H1 (cell line): ENCODE results near the gene TDO2. TPM values are rescaled to one million over a fixed set of nuclear protein-coding genes. Genes with fewer than 3 reads are reported as not detected.

Experiments
- CTCF ChIA-PET: fragments of 300-600 bp; sonication (Branson Sonifier 250); formaldehyde crosslinking; loops from one replicate; lab custom pipeline; 2021; ENCODE audit not compliant: partially characterized antibody; lab: Charles Lee
- POLR2A ChIA-PET: fragments of 300-600 bp; sonication (Branson Sonifier 250); formaldehyde crosslinking; loops from one replicate; lab custom pipeline; 2021; ENCODE audit warnings: inconsistent platforms; ENCODE audit not compliant: partially characterized antibody; lab: Charles Lee
- DNase-seq, 2 experiments: peaks; one replicate each; pipeline versions ENCODE4 v3.0.0 to v3.0.0-alpha.2; 2010 to 2022; ENCODE audit warnings: low spot score in 2 of 2, low read depth in 1 of 2, mixed read lengths in 1 of 2
- FAIRE-seq: peaks from 2 replicates; lab custom pipeline; 2011; peaks lifted over from hg19 to GRCh38; lab: Jason Lieb, UNC
- H2AFZ ChIP-seq: 2 replicates; pipeline ENCODE4 v1.8.1; 2012; ENCODE audit warnings: low read length, inconsistent platforms
- H2AK5ac ChIP-seq: 2 replicates; pipeline ENCODE4 v1.6.1; 2013; ENCODE audit warnings: low read depth, low read length
- H2BK120ac ChIP-seq: replicated peaks from 2 replicates; pipeline ENCODE3; 2013; ENCODE audit warnings: low read depth, low read length, inconsistent platforms
- H2BK12ac ChIP-seq: 2 replicates; pipeline ENCODE4 v1.6.1; 2013; ENCODE audit warnings: low read depth, low read length
- H2BK15ac ChIP-seq: 2 replicates; pipeline ENCODE4 v1.6.1; 2013; ENCODE audit warnings: low read length
- H2BK20ac ChIP-seq: 2 replicates; pipeline ENCODE4 v1.6.1; 2013; ENCODE audit warnings: low read length
- H2BK5ac ChIP-seq: 2 replicates; pipeline ENCODE4 v1.6.1; 2013; ENCODE audit warnings: low read depth, low read length
- H3K14ac ChIP-seq: 2 replicates; pipeline ENCODE4 v1.6.1; 2013; ENCODE audit warnings: inconsistent platforms; ENCODE audit not compliant: insufficient read length
- H3K18ac ChIP-seq: 2 replicates; pipeline ENCODE4 v1.6.1; 2013; ENCODE audit warnings: low read length; ENCODE audit errors: extremely low read depth
- H3K23ac ChIP-seq: 2 replicates; pipeline ENCODE4 v1.6.1; 2013; ENCODE audit warnings: inconsistent platforms; ENCODE audit not compliant: insufficient read length
- H3K23me2 ChIP-seq: 2 replicates; pipeline ENCODE4 v1.6.1; 2013; ENCODE audit warnings: low read depth, low read length
- H3K27ac ChIP-seq: 2 replicates; pipeline ENCODE4 v1.6.1; 2011; ENCODE audit warnings: low read depth, low read length, inconsistent platforms
- H3K27me3 ChIP-seq, 4 experiments: replicated peaks in 1 of 4; 1 replicate in 1 of 4; 2 replicates in 3 of 4; pipeline versions ENCODE4 v1.6.1 to v1.8.1; 2011 to 2013; ENCODE audit warnings: low read length in 3 of 4, mild to moderate bottlenecking in 3 of 4, inconsistent platforms in 2 of 4, mixed read lengths in 2 of 4, moderate library complexity in 1 of 4; ENCODE audit not compliant: control insufficient read depth in 3 of 4, insufficient read depth in 3 of 4; ENCODE audit errors: extremely low read depth in 1 of 4
- H3K36me3 ChIP-seq, 4 experiments: 2 replicates each; pipeline versions ENCODE4 v1.6.1 to v1.8.1; 2011 to 2013; ENCODE audit warnings: mild to moderate bottlenecking in 4 of 4, low read length in 3 of 4, moderate library complexity in 2 of 4, control low read depth in 1 of 4, inconsistent platforms in 1 of 4; ENCODE audit not compliant: insufficient read depth in 4 of 4, control insufficient read depth in 2 of 4
- H3K4ac ChIP-seq: replicated peaks from 2 replicates; pipeline ENCODE3; 2013; ENCODE audit warnings: low read length, low read depth, mixed read lengths, inconsistent platforms; ENCODE audit not compliant: insufficient read length
- H3K4me1 ChIP-seq, 4 experiments: replicated peaks in 1 of 4; 1 replicate in 1 of 4; 2 replicates in 3 of 4; pipeline versions ENCODE4 v1.6.1 to v1.8.1; 2011 to 2013; ENCODE audit warnings: low read length in 3 of 4, inconsistent platforms in 2 of 4, mixed read lengths in 1 of 4; ENCODE audit not compliant: insufficient read depth in 4 of 4, control insufficient read depth in 3 of 4
- H3K4me2 ChIP-seq, 2 experiments: 2 replicates each; pipeline versions ENCODE4 v1.6.1 to v1.8.1; 2011 to 2013; ENCODE audit warnings: low read depth in 2 of 2, low read length in 2 of 2, control low read depth in 1 of 2, inconsistent platforms in 1 of 2, mild to moderate bottlenecking in 1 of 2; ENCODE audit not compliant: insufficient read depth in 1 of 2
- H3K4me3 ChIP-seq, 4 experiments: fragments of 200-600, 300-600 bp in 1 of 4; sonication (generic), shearing (Covaris generic), sonication (Bioruptor Twin) in 1 of 4; 2 replicates each; pipeline versions ENCODE4 v1.5.1 to v1.8.1; 2011 to 2016; ENCODE audit warnings: low read length in 4 of 4, low read depth in 3 of 4, control low read depth in 2 of 4, inconsistent platforms in 2 of 4, mild to moderate bottlenecking in 2 of 4, mixed read lengths in 1 of 4, moderate library complexity in 1 of 4; ENCODE audit not compliant: insufficient read depth in 2 of 4; ENCODE audit errors: extremely low read depth in 1 of 4
- H3K56ac ChIP-seq: replicated peaks from 2 replicates; pipeline ENCODE3; 2013; ENCODE audit warnings: low read depth, mild to moderate bottlenecking, mixed read lengths, low read length, inconsistent platforms; ENCODE audit not compliant: insufficient read length
- H3K79me1 ChIP-seq: 2 replicates; pipeline ENCODE4 v1.6.1; 2013; ENCODE audit warnings: low read depth, low read length, control low read depth
- H3K79me2 ChIP-seq, 2 experiments: 2 replicates each; pipeline versions ENCODE4 v1.6.1 to v1.8.1; 2012 to 2013; ENCODE audit warnings: low read length in 2 of 2, mild to moderate bottlenecking in 2 of 2, inconsistent platforms in 1 of 2; ENCODE audit not compliant: insufficient read depth in 2 of 2, control insufficient read depth in 1 of 2
- H3K9ac ChIP-seq, 4 experiments: replicated peaks in 1 of 4; 1 replicate in 1 of 4; 2 replicates in 3 of 4; pipeline versions ENCODE4 v1.6.1 to v1.8.1; 2011 to 2013; ENCODE audit warnings: low read depth in 3 of 4, low read length in 3 of 4, control low read depth in 2 of 4, mild to moderate bottlenecking in 2 of 4, moderate library complexity in 2 of 4, inconsistent platforms in 1 of 4; ENCODE audit errors: extremely low read depth in 1 of 4
- H3K9me3 ChIP-seq, 2 experiments: 2 replicates each; pipeline versions ENCODE4 v1.6.1 to v1.8.1; 2012 to 2013; ENCODE audit warnings: mild to moderate bottlenecking in 2 of 2, moderate library complexity in 2 of 2, control low read depth in 1 of 2, inconsistent platforms in 1 of 2, low read depth in 1 of 2, low read length in 1 of 2, mixed read lengths in 1 of 2; ENCODE audit not compliant: insufficient read depth in 2 of 2
- H4K20me1 ChIP-seq, 2 experiments: replicated peaks in 1 of 2; 2 replicates each; pipeline versions ENCODE3 to v1.8.1; 2011 to 2013; ENCODE audit warnings: inconsistent platforms in 2 of 2, low read length in 2 of 2, mild to moderate bottlenecking in 1 of 2; ENCODE audit not compliant: insufficient read depth in 2 of 2, control insufficient read depth in 1 of 2
- H4K5ac ChIP-seq: 2 replicates; pipeline ENCODE4 v1.6.1; 2013; ENCODE audit warnings: low read length, low read depth, mixed read lengths, inconsistent platforms; ENCODE audit not compliant: insufficient read length
- H4K8ac ChIP-seq: 2 replicates; pipeline ENCODE4 v1.8.0; 2013; ENCODE audit warnings: mild to moderate bottlenecking, moderate library complexity, low read length, inconsistent platforms; ENCODE audit not compliant: insufficient read depth; ENCODE audit errors: extremely low read depth
- H4K91ac ChIP-seq: replicated peaks from 2 replicates; pipeline ENCODE3; 2013; ENCODE audit warnings: low read length, mixed read lengths, inconsistent platforms; ENCODE audit not compliant: insufficient read length
- BACH1 ChIP-seq: IDR thresholded peaks from 2 replicates; pipeline ENCODE4 v1.6.1; 2012; ENCODE audit warnings: low read length, improper control_type of control experiment
- CEBPB ChIP-seq: IDR thresholded peaks from 2 replicates; pipeline ENCODE4 v1.6.1; 2012; ENCODE audit warnings: low read depth, low read length
- CHD1 ChIP-seq: IDR thresholded peaks from 2 replicates; pipeline ENCODE4 v1.6.1; 2012; ENCODE audit warnings: low read depth, low read length, improper control_type of control experiment
- CREB1 ChIP-seq: IDR thresholded peaks from 2 replicates; pipeline ENCODE4 v1.6.1; 2012; ENCODE audit warnings: inconsistent platforms
- E2F6 ChIP-seq: IDR thresholded peaks from 2 replicates; pipeline ENCODE4 v1.6.1; 2012; ENCODE audit warnings: inconsistent platforms
- JUN ChIP-seq: IDR thresholded peaks from 2 replicates; pipeline ENCODE4 v1.6.1; 2011; ENCODE audit warnings: low read depth, mild to moderate bottlenecking, improper control_type of control experiment, low read length
- PHF8 ChIP-seq: fragments of 200-600 bp; sonication (generic); conservative IDR thresholded peaks from 2 replicates; pipeline ENCODE4 v1.7.1; 2012; ENCODE audit warnings: low read depth, mild to moderate bottlenecking, inconsistent platforms, low read length, moderate library complexity
- SP1 ChIP-seq: IDR thresholded peaks from 2 replicates; pipeline ENCODE4 v1.6.1; 2011; ENCODE audit warnings: low read depth, low read length
- TBP ChIP-seq: IDR thresholded peaks from 2 replicates; pipeline ENCODE4 v1.6.1; 2011; ENCODE audit warnings: low read depth, low read length, improper control_type of control experiment
- TCF12 ChIP-seq: IDR thresholded peaks from 2 replicates; pipeline ENCODE4 v1.6.1; 2011; ENCODE audit warnings: low read depth, mild to moderate bottlenecking, low read length
- WGBS, 2 experiments: shearing (Covaris generic) in 1 of 2; methylation state at CpG; one replicate each; pipeline versions ENCODE4 v1.1.6 to v1.1.7; 2013 to 2015; ENCODE audit warnings: low lambda C conversion rate in 2 of 2, mixed read lengths in 2 of 2, inconsistent platforms in 1 of 2, low coverage in 1 of 2, missing lambda C conversion rate in 1 of 2; ENCODE audit not compliant: insufficient replicate concordance in 2 of 2, insufficient coverage in 1 of 2, insufficient read length in 1 of 2; ENCODE audit errors: extremely low coverage in 1 of 2, missing lambda C conversion rate in 1 of 2; 5-methylcytosine and 5-hydroxymethylcytosine counted together
- polyA plus RNA-seq, 7 experiments: library from polyadenylated mRNA; depleted of rRNA in 3 of 7; stranded (reverse) in 5 of 7; unstranded in 2 of 7; fragments of >200 nt in 5 of 7; fragments of 200-250 nt in 2 of 7; gene quantifications; 1 replicate in 5 of 7; 2 replicates in 1 of 7; 4 replicates in 1 of 7; pipeline versions ENCODE4 v1.2.1 to v1.2.3, GENCODE V29; 2011 to 2013; ENCODE audit warnings: missing spikeins in 2 of 7, mixed read lengths in 2 of 7
- total RNA-seq: library from RNA; stranded (reverse); fragmentation: NEBNext Ultra II Directional; extraction: Animal tissue kit (Norgen Biotek cat#: 25700); gene quantifications from 2 replicates; pipeline ENCODE4 v1.2.1, GENCODE V29; 2021

TDO2 gene
- total and polyA plus RNA-seq, 2 of the 8 experiments (the other 6 are each of a cell fraction or from before 2014, with no cell fraction given), result 0.03 TPM; not detected in 1

GRCh38 chr4:155930330-155930729, 26.8 kb downstream of the TDO2 start:
- Histone ChIP-seq H3K4me1 (no peaks in the 10 kb centered on the region), H2AFZ (no peak overlapping the region), H3K14ac (no peak overlapping the region), H2BK120ac (no peak overlapping the region), H2BK20ac (no peak overlapping the region), H3K79me2 (no peaks in the 10 kb centered on the region), H3K4me2 (no peak overlapping the region), H3K4ac (no peak overlapping the region), H2BK15ac (no peak overlapping the region), H3K27me3 (no peaks in the 10 kb centered on the region), H3K79me1 (no peaks in the 10 kb centered on the region), H3K4me3 (no peak overlapping the region), H4K8ac (no peak overlapping the region), H3K9ac (no peak overlapping the region), H4K5ac (no peak overlapping the region), H4K20me1 (no peaks in the 10 kb centered on the region), H3K27ac (no peak overlapping the region), H2BK5ac (no peak overlapping the region), H3K23me2 (no peaks in the 10 kb centered on the region), H4K91ac (no peak overlapping the region), H3K36me3 (no peaks in the 10 kb centered on the region), H2BK12ac (no peak overlapping the region), H3K9me3 (peaks cover 5 to 11% of the 10 kb centered on the region in 2 experiments; a peak in 2 of 4 replicates), H2AK5ac (no peak overlapping the region), H3K23ac (no peak overlapping the region), H3K18ac (no peak overlapping the region), H3K56ac (no peak overlapping the region)
- CTCF ChIA-PET, result interaction anchor here (1.3 kb wide), 1 partner anchor 120 kb away, joined by 4 read pairs; no protein-coding TSS in a partner anchor
- FAIRE-seq (no peak), DNase-seq (no peak)
- WGBS, 2 experiments, result 94% methylated on average over 2 of the region's 2 CpGs; no CpG with 5 or more reads in 1 of the 2 experiments
- POLR2A ChIA-PET, result no interaction called here
- TF ChIP-seq SP1 (no peak), CREB1 (no peak), TBP (no peak), E2F6 (no peak), CHD1 (no peak), TCF12 (no peak), JUN (no peak), PHF8 (no peak), BACH1 (no peak), CEBPB (no peak)
